ENCODE measurements around the gene SCD5. TPM values are rescaled to one million over a fixed set of nuclear protein-coding genes. Genes with fewer than 3 reads are reported as not detected.

Gene SCD5
- polyA plus RNA-seq, 1 donor from 2014 or later: 212 TPM

DNA sequence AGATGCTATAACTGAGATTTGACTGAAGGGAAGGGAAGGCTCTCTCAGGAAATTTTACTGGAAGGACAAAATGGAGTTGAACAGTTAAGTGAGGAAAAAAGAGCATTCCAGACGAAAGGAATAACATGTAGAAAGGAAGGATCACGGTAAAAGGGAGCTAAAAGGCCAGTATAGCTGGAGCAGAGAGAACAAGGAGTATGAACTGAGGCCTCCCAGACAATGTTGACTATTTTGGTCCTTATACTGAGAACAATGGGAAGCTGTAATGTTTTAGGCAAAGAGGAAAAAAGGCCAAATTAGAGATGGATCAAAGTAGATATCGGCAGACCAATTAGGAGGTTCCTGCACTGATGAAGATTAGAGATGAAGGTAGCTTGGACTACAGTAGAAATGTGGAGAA is 26.8 kb upstream of the SCD5 start:
- H3K9me2 ChIP-seq (ENCODE audit: insufficient read depth, low read length): no peaks in the 10 kb centered on the region
- no peaks in the 10 kb centered on the region for H4K20me1 ChIP-seq (ENCODE audit: insufficient read depth)
- no peak overlapping the region for H2AFZ ChIP-seq (ENCODE audit: low read depth, low read length)
- H3K4me2 ChIP-seq (ENCODE audit: low read length): no peak overlapping the region
- H3F3A ChIP-seq (ENCODE audit: insufficient read depth, low read length, poor library complexity, severe bottlenecking): no peaks in the 10 kb centered on the region
- H3K27me3 ChIP-seq (ENCODE audit: insufficient read depth, low read depth, low read length): no peaks in the 10 kb centered on the region
- H3K9ac ChIP-seq (ENCODE audit: low read length): no peak overlapping the region
- H3K79me2 ChIP-seq (replicated peaks; ENCODE audit: insufficient read depth, low read length): no peaks in the 10 kb centered on the region
- TF ChIP-seq RAD21 (conservative IDR thresholded peaks at IDR 0.05): no peak
- TF ChIP-seq TAF1 (IDR thresholded peaks at IDR 0.05; ENCODE audit: low read depth): no peak
- TF ChIP-seq POLR2AphosphoS5 (IDR thresholded peaks at IDR 0.05): no peak
- no peak for TF ChIP-seq EP300 (conservative IDR thresholded peaks at IDR 0.05; ENCODE audit: poor library complexity, severe bottlenecking)
- no peak for TF ChIP-seq SMC3 (conservative IDR thresholded peaks at IDR 0.05; ENCODE audit: poor library complexity)
- TF ChIP-seq, protein P1, sequence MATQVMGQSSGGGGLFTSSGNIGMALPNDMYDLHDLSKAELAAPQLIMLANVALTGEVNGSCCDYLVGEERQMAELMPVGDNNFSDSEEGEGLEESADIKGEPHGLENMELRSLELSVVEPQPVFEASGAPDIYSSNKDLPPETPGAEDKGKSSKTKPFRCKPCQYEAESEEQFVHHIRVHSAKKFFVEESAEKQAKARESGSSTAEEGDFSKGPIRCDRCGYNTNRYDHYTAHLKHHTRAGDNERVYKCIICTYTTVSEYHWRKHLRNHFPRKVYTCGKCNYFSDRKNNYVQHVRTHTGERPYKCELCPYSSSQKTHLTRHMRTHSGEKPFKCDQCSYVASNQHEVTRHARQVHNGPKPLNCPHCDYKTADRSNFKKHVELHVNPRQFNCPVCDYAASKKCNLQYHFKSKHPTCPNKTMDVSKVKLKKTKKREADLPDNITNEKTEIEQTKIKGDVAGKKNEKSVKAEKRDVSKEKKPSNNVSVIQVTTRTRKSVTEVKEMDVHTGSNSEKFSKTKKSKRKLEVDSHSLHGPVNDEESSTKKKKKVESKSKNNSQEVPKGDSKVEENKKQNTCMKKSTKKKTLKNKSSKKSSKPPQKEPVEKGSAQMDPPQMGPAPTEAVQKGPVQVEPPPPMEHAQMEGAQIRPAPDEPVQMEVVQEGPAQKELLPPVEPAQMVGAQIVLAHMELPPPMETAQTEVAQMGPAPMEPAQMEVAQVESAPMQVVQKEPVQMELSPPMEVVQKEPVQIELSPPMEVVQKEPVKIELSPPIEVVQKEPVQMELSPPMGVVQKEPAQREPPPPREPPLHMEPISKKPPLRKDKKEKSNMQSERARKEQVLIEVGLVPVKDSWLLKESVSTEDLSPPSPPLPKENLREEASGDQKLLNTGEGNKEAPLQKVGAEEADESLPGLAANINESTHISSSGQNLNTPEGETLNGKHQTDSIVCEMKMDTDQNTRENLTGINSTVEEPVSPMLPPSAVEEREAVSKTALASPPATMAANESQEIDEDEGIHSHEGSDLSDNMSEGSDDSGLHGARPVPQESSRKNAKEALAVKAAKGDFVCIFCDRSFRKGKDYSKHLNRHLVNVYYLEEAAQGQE (IDR thresholded peaks at IDR 0.05; ENCODE audit: borderline replicate concordance): no peak
- TF ChIP-seq MXI1 (conservative IDR thresholded peaks at IDR 0.05; ENCODE audit: poor library complexity, severe bottlenecking): no peak
- TF ChIP-seq, protein P2, sequence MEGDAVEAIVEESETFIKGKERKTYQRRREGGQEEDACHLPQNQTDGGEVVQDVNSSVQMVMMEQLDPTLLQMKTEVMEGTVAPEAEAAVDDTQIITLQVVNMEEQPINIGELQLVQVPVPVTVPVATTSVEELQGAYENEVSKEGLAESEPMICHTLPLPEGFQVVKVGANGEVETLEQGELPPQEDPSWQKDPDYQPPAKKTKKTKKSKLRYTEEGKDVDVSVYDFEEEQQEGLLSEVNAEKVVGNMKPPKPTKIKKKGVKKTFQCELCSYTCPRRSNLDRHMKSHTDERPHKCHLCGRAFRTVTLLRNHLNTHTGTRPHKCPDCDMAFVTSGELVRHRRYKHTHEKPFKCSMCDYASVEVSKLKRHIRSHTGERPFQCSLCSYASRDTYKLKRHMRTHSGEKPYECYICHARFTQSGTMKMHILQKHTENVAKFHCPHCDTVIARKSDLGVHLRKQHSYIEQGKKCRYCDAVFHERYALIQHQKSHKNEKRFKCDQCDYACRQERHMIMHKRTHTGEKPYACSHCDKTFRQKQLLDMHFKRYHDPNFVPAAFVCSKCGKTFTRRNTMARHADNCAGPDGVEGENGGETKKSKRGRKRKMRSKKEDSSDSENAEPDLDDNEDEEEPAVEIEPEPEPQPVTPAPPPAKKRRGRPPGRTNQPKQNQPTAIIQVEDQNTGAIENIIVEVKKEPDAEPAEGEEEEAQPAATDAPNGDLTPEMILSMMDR (IDR thresholded peaks at IDR 0.05; ENCODE audit: poor library complexity, severe bottlenecking): no peak
- no peak for TF ChIP-seq EZH2 (IDR thresholded peaks at IDR 0.05; ENCODE audit: borderline replicate concordance, insufficient read depth, low read length, poor library complexity, severe bottlenecking)
- H3K9me3 ChIP-seq (ENCODE audit: low read length): no peaks in the 10 kb centered on the region
- no peaks in the 10 kb centered on the region for H3K36me3 ChIP-seq (ENCODE audit: insufficient read depth, low read length)
- no peak overlapping the region for H3K4me3 ChIP-seq (ENCODE audit: low read length)
- no peak overlapping the region for H3K27ac ChIP-seq (ENCODE audit: low read length)

DNA sequence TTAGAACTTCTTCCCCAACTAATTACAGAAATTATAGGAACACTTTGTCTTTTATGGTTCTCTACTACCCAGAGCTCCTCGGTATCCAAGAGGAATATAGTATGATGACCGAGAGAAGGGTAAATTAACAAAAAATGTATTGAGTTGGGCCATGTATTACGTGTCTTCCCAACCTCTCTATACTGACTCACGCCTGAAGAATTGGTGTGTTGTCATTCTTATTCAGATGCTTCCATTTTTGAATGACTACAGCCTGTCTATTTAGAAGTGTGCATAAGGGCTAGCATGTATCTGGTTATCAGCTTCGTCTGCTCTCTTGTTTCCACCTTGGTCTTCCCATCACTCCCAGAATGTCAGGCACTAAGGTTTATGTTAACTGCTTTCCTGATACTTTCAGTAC is 24.5 kb upstream of the SCD5 start:
- Histone ChIP-seq H3K9me3 (ENCODE audit: low read length) (no peaks in the 10 kb centered on the region), H3K9me2 (ENCODE audit: insufficient read depth, low read length) (no peaks in the 10 kb centered on the region), H3K79me2 (replicated peaks; ENCODE audit: insufficient read depth, low read length) (no peaks in the 10 kb centered on the region), H3K27me3 (ENCODE audit: insufficient read depth, low read depth, low read length) (no peaks in the 10 kb centered on the region), H3K4me3 (ENCODE audit: low read length) (no peak overlapping the region), H4K20me1 (ENCODE audit: insufficient read depth) (no peaks in the 10 kb centered on the region), H3K9ac (ENCODE audit: low read length) (no peak overlapping the region), H3F3A (ENCODE audit: insufficient read depth, low read length, poor library complexity, severe bottlenecking) (no peaks in the 10 kb centered on the region), H3K27ac (ENCODE audit: low read length) (no peak overlapping the region), H3K36me3 (ENCODE audit: insufficient read depth, low read length) (no peaks in the 10 kb centered on the region), H2AFZ (ENCODE audit: low read depth, low read length) (no peak overlapping the region), H3K4me2 (ENCODE audit: low read length) (no peak overlapping the region)
- no peak for TF ChIP-seq POLR2AphosphoS5 (IDR thresholded peaks at IDR 0.05)
- no peak for TF ChIP-seq EP300 (conservative IDR thresholded peaks at IDR 0.05; ENCODE audit: poor library complexity, severe bottlenecking)
- TF ChIP-seq, protein P1 (IDR thresholded peaks at IDR 0.05; ENCODE audit: borderline replicate concordance): no peak
- no peak for TF ChIP-seq TAF1 (IDR thresholded peaks at IDR 0.05; ENCODE audit: low read depth)
- no peak for TF ChIP-seq SMC3 (conservative IDR thresholded peaks at IDR 0.05; ENCODE audit: poor library complexity)
- no peak for TF ChIP-seq MXI1 (conservative IDR thresholded peaks at IDR 0.05; ENCODE audit: poor library complexity, severe bottlenecking)
- TF ChIP-seq EZH2 (IDR thresholded peaks at IDR 0.05; ENCODE audit: borderline replicate concordance, insufficient read depth, low read length, poor library complexity, severe bottlenecking): no peak
- no peak for TF ChIP-seq RAD21 (conservative IDR thresholded peaks at IDR 0.05)
- TF ChIP-seq, protein P2 (IDR thresholded peaks at IDR 0.05; ENCODE audit: poor library complexity, severe bottlenecking): no peak

Data from neural cell (in vitro differentiated cells).